Chondrocyte (in vitro differentiated cells): Measurements from ENCODE around the gene SUV39H2. TPM values are rescaled to one million over a fixed set of nuclear protein-coding genes. Genes with fewer than 3 reads are reported as not detected.
"Not testable (repeated sequence)": the region's sequence is repeated elsewhere in the genome, so short reads cannot be mapped to it uniquely, and the experiment has no call there.

Experiments
- DNase-seq: peaks from one replicate; pipeline ENCODE4 v3.0.0; 2021; ENCODE audit warnings: mixed read lengths, low spot score
- H3K27ac Mint-ChIP-seq: one replicate; pipeline ENCODE4 v1.8.0; 2021; ENCODE audit warnings: mild to moderate bottlenecking, moderate library complexity, mixed read lengths; ENCODE audit not compliant: unreplicated experiment
- H3K27me3 Mint-ChIP-seq: 2 replicates; pipeline ENCODE4 v1.8.0; 2021; ENCODE audit warnings: low read depth, mixed read lengths
- H3K36me3 Mint-ChIP-seq: 2 replicates; pipeline ENCODE4 v1.8.0; 2021; ENCODE audit warnings: low read depth, mixed read lengths
- H3K4me1 Mint-ChIP-seq: 2 replicates; pipeline ENCODE4 v1.8.0; 2021; ENCODE audit warnings: low read depth, mild to moderate bottlenecking, mixed read lengths
- H3K4me3 Mint-ChIP-seq: one replicate; pipeline ENCODE4 v1.8.0; 2021; ENCODE audit warnings: mild to moderate bottlenecking, moderate library complexity, mixed read lengths; ENCODE audit not compliant: unreplicated experiment
- H3K9me3 Mint-ChIP-seq: 2 replicates; pipeline ENCODE4 v1.8.0; 2021; ENCODE audit warnings: low read depth, mixed read lengths
- CTCF ChIP-seq: fragments of 200-600 bp; sonication (generic); IDR thresholded peaks from 2 replicates; pipeline ENCODE4 v1.5.0; 2021; ENCODE audit warnings: antibody characterized with exemption, mild to moderate bottlenecking, moderate library complexity
- total RNA-seq: library from RNA; stranded (reverse); gene quantifications from 3 replicates; pipeline ENCODE4 v1.2.1, GENCODE V29; 2021

Gene SUV39H2
- total RNA-seq, 1 donor from 2014 or later: 9.2 TPM

- no peak for DNase-seq
- Mint-ChIP-seq H3K27ac (no peak overlapping the region), H3K36me3 (peaks cover 22% of the 10 kb centered on the region), H3K9me3 (peaks cover 6% of the 10 kb centered on the region), H3K27me3 (no peaks in the 10 kb centered on the region), H3K4me3 (no peak overlapping the region), H3K4me1 (no peaks in the 10 kb centered on the region)
- TF ChIP-seq CTCF: no peak
Measured at GRCh38 chr10:14905890-14906289, 27.2 kb downstream of the SUV39H2 start.

- no peak for DNase-seq
- Mint-ChIP-seq H3K27ac (no peak overlapping the region), H3K4me3 (no peak overlapping the region), H3K9me3 (peaks cover 6% of the 10 kb centered on the region), H3K4me1 (no peaks in the 10 kb centered on the region), H3K36me3 (peaks cover 29% of the 10 kb centered on the region), H3K27me3 (no peaks in the 10 kb centered on the region)
- no peak for TF ChIP-seq CTCF
Measured at GRCh38 chr10:14906765-14907164, 28.1 kb downstream of the SUV39H2 start.

GRCh38 chr10:14907591-14907990 lies 28.9 kb downstream of the SUV39H2 start:
- H3K27me3 Mint-ChIP-seq, H3K4me3 Mint-ChIP-seq, DNase-seq, H3K27ac Mint-ChIP-seq, H3K9me3 Mint-ChIP-seq, H3K4me1 Mint-ChIP-seq: not testable (repeated sequence)
- H3K36me3 Mint-ChIP-seq: peaks cover 31% of the 10 kb centered on the region

GRCh38 chr10:14909101-14909500 lies 30.4 kb downstream of the SUV39H2 start:
- Mint-ChIP-seq H3K27ac (no peak overlapping the region), H3K36me3 (peaks cover 40% of the 10 kb centered on the region), H3K27me3 (no peaks in the 10 kb centered on the region), H3K9me3 (peaks cover 6% of the 10 kb centered on the region), H3K4me3 (no peak overlapping the region), H3K4me1 (no peaks in the 10 kb centered on the region)
- no peak for DNase-seq
- TF ChIP-seq CTCF: no peak

GRCh38 chr10:14910953-14911352 lies 32.3 kb downstream of the SUV39H2 start:
- Mint-ChIP-seq H3K27ac (no peak overlapping the region), H3K4me3 (no peak overlapping the region), H3K36me3 (peaks cover 51% of the 10 kb centered on the region)

More at GRCh38 chr10:14910953-14911352, 32.3 kb downstream of the SUV39H2 start:
- DNase-seq: no peak
- Mint-ChIP-seq H3K4me1 (peaks cover 3% of the 10 kb centered on the region), H3K9me3 (peaks cover 7% of the 10 kb centered on the region), H3K27me3 (no peaks in the 10 kb centered on the region)
- no peak for TF ChIP-seq CTCF
